ENCODE results near the gene PTPA. TPM values are rescaled to one million over a fixed set of nuclear protein-coding genes. Genes with fewer than 3 reads are reported as not detected.
"Not testable (repeated sequence)": the region's sequence is repeated elsewhere in the genome, so short reads cannot be mapped to it uniquely, and the experiment has no call there.

PTPA gene
- total RNA-seq, 1 donor from 2014 or later = 162 TPM

DNA sequence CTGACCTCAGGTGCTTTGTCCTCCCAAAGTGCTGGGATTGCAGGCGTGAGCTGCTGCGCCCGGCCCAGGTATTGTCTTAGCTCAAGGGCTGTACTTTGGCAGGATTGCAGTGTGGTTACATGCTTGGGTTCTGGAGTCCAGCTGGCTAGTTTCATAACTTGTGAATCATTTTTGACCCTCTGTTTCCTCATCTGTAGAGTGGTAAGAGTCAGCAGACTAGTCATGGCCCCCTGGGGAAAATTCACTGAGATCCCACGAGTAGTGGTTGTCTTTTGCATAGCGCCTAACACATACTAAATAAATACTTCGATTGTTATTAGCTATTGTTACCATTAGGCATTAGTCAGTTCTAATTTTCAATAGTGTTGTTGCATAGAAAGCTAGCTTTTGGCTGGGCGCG, 14.3 kb downstream of the PTPA start:
- intact Hi-C loops (cut with micrococcal nuclease) = no loop called here
- TF ChIP-seq, protein P1, sequence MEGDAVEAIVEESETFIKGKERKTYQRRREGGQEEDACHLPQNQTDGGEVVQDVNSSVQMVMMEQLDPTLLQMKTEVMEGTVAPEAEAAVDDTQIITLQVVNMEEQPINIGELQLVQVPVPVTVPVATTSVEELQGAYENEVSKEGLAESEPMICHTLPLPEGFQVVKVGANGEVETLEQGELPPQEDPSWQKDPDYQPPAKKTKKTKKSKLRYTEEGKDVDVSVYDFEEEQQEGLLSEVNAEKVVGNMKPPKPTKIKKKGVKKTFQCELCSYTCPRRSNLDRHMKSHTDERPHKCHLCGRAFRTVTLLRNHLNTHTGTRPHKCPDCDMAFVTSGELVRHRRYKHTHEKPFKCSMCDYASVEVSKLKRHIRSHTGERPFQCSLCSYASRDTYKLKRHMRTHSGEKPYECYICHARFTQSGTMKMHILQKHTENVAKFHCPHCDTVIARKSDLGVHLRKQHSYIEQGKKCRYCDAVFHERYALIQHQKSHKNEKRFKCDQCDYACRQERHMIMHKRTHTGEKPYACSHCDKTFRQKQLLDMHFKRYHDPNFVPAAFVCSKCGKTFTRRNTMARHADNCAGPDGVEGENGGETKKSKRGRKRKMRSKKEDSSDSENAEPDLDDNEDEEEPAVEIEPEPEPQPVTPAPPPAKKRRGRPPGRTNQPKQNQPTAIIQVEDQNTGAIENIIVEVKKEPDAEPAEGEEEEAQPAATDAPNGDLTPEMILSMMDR (IDR thresholded peaks at IDR 0.05; ENCODE audit: borderline replicate concordance) = no peak
- H3K4me3 ChIP-seq = no peak overlapping the region
- no peak for DNase-seq
- peaks cover 79% of the 10 kb centered on the region for H3K36me3 ChIP-seq
- H3K4me1 ChIP-seq = peaks cover 9% of the 10 kb centered on the region
- H3K9me3 ChIP-seq (replicated peaks) = no peaks in the 10 kb centered on the region
- H3K27ac ChIP-seq (replicated peaks) = no peak overlapping the region
- no peaks in the 10 kb centered on the region for H3K27me3 ChIP-seq (ENCODE audit: low read depth)

DNA sequence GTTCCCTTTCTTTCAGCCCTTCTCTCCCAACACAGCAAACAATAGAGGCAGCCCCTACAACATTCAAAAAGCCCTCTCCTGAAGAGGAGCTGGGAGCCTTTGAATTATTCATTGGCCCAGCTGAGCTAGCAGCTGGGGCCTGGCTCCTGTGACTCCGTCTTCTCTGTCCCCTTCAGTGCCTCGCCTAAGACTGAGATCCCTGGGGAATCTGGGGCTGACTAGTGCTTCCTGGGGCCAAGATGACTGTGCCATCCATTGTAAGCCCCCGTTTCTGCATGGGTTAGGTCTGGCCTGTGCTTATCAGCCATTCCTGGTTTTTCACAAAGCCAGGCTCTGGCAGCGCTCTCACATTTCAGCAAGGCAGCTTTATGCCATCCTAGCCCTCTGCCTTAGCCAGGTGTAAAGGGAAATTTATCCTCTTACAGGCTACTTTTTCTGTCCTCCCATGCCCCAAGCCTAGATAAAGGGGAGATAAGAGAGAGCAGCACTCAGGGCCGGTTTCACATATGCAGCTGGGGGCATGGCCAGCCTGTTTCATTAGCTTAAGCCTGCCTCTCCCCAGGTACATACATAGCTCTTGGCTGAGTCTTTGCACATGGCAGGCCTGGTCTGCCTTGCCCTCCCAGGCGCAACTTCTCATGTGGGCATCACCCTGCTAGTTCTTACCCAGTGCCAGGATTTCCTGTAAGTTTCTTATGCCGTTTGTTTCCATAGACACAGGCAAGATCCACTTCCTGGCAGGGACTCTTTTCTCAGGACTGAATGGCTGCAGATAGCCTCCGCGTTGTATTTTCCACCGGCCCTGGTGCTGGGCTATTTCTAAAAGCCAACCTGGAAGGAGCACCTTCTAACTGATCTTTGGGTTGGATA, 15.8 kb downstream of the PTPA start:
- H3K27ac ChIP-seq (replicated peaks) = no peak overlapping the region
- H3K4me3 ChIP-seq = no peak overlapping the region
- DNase-seq = no peak
- no peaks in the 10 kb centered on the region for H3K9me3 ChIP-seq (replicated peaks)
- intact Hi-C loops (cut with micrococcal nuclease) = no loop called here
- H3K36me3 ChIP-seq = peaks cover 75% of the 10 kb centered on the region
- TF ChIP-seq, protein P1 (IDR thresholded peaks at IDR 0.05; ENCODE audit: borderline replicate concordance) = no peak
- H3K4me1 ChIP-seq = peaks cover 13% of the 10 kb centered on the region
- H3K27me3 ChIP-seq (ENCODE audit: low read depth) = no peaks in the 10 kb centered on the region

DNA sequence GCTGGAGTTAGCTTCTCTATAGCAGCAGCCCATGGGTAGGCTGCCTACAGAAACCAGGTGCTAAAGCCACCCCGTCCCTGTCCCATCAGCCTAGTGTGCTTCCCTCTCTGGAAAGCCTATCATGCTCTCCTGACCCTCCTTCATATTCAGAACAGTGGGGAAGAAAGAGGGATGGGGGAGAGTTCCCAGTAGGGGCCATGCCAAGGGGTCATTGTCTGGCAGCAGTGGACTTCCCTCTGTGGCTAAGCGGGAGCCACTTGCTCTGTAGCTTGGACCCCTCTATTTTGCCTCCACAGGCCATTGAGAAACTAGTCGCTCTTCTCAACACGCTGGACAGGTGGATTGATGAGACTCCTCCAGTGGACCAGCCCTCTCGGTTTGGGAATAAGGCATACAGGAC, 17.5 kb downstream of the PTPA start:
- peaks cover 73% of the 10 kb centered on the region for H3K36me3 ChIP-seq
- TF ChIP-seq, protein P1 (IDR thresholded peaks at IDR 0.05; ENCODE audit: borderline replicate concordance) = no peak
- DNase-seq = no peak
- peaks cover 13% of the 10 kb centered on the region for H3K4me1 ChIP-seq
- no peaks in the 10 kb centered on the region for H3K27me3 ChIP-seq (ENCODE audit: low read depth)
- H3K4me3 ChIP-seq = no peak overlapping the region
- intact Hi-C loops (cut with micrococcal nuclease) = no loop called here
- no peak overlapping the region for H3K27ac ChIP-seq (replicated peaks)
- no peaks in the 10 kb centered on the region for H3K9me3 ChIP-seq (replicated peaks)

DNA sequence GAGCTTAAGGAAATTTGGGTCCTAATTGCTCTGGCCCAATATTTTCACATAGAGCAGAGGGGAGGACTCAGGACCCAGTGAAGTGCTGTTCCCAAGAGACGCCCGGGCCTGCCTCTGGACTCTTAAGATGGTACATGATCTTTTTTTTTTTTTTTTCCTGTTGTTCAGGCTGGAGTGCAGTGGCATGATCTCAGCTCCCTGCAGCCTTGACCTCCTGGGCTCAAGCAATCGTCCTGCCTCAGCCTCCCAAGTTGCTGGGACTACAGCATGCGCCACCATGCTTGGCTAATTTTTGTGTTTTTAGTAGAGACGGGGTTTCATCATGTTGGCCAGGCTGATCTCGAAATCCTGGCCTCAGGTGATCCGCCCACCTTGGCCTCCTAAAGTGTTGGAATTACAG, 19.1 kb downstream of the PTPA start:
- not testable (repeated sequence) for H3K27ac ChIP-seq (replicated peaks); H3K27me3 ChIP-seq (ENCODE audit: low read depth); H3K9me3 ChIP-seq (replicated peaks); DNase-seq; H3K4me3 ChIP-seq
- Histone ChIP-seq H3K4me1 (peaks cover 13% of the 10 kb centered on the region), H3K36me3 (peaks cover 71% of the 10 kb centered on the region)
- intact Hi-C loops (cut with micrococcal nuclease) = loop anchor here (10.0 kb wide), 1 partner anchor 655 kb away; no protein-coding TSS in a partner anchor

DNA sequence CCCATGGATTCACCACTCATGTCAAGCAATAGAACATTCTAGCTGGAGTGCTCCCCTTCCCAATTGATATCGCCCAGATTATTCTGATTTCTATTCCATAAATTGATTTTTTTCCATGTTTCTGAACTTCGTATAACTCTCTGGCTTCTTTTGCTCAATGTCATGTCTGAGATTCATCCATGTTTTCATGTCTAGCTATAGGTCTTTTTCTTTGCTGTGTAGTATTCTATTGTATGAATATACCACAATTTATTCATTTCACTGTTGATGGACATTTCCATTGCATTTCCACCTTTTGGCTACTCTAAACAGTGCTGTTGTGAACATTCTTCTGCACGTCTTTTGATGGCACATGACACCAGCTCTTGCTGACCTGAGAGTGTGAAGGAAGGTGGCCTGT, 19.6 kb downstream of the PTPA start:
- H3K27ac ChIP-seq (replicated peaks) = no peak overlapping the region
- H3K27me3 ChIP-seq (ENCODE audit: low read depth) = no peaks in the 10 kb centered on the region
- H3K36me3 ChIP-seq = peaks cover 72% of the 10 kb centered on the region
- no peaks in the 10 kb centered on the region for H3K9me3 ChIP-seq (replicated peaks)
- no peak overlapping the region for H3K4me3 ChIP-seq
- intact Hi-C loops (cut with micrococcal nuclease) = loop anchor here (10.0 kb wide), 1 partner anchor 654 kb away; no protein-coding TSS in a partner anchor
- no peak for DNase-seq
- H3K4me1 ChIP-seq = peaks cover 13% of the 10 kb centered on the region
- TF ChIP-seq, protein P1 (IDR thresholded peaks at IDR 0.05; ENCODE audit: borderline replicate concordance) = no peak
